HG02870 (cell line): ENCODE results near the gene CHAT.

ENCODE experiments used
- ATAC-seq: cut with Tn5 transposase; IDR thresholded peaks from one replicate; pipeline ENCODE4 v1.9.1; 2021; ENCODE audit warnings: mild to moderate bottlenecking, moderate library complexity; ENCODE audit not compliant: unreplicated experiment

Gene CHAT

DNA sequence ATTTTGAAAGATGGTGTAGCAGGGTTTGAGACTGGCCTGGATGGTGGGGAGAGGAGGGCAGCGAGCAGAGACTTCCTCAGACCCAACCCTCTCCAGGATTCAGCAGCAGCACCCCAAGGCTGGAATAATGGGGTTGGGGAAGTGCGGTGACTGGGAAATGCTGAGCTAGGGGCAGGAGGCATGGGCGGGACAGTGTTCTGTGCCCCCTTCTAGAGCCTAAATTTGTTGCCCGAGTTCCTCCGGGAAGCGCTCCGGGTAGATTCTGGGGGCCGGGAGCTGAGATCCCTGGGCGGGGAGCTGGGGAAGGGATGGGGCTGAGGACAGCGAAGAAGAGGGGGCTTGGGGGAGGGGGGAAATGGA is at the start of gene CHAT:
Gene CHAT, plus strand, starts transcription at position 156 of the 360 bp plus-strand sequence. Its CDS starts 153 bp downstream, at position 309.
- ATAC-seq: no peak

DNA sequence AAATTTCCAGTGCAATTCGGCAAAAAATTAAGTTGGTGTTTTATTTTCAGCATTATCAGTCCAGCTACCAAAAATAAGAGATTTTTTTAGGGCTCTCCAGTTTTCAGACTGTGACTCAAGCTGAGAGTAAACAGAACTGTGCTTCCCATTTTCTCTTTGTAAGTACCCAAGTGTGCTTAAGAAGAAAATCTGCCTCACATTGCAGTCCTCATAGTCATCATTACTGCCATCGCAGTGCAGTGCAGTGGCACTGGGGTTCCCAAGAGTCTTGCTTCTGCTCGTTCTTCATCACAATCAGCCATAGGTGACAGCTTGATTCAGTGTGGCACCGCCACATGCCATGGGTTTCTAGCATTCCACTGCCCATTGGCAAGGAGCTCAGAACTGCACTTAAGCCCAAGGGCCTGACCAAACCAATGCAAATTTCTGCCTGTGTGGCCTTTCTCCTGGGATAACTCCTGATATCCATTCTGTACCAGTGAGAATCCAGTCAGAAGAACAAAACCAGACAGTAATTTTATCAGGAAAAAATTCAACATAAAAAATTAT is 49.3 kb upstream of the CHAT start:
- ATAC-seq: no peak

DNA sequence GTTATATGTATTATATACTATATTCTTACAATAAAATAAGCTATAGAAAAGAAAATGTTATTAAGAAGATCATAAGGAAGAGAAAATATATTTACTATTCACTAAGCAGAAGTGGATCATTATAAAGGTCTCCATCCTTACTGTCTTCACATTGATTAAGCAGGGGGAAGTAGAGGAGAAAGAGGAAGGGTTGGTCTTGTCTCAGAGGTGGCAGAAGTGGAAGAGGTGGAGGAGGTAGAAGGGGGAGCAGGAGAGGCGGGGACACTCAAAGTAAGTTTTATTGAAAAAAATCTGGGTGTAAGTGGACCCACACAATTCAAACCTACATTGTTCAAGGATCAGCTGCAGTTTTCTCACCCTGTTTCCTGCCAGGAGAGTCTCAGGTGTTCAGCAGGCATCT is 46.0 kb upstream of the CHAT start:
- no peak for ATAC-seq

DNA sequence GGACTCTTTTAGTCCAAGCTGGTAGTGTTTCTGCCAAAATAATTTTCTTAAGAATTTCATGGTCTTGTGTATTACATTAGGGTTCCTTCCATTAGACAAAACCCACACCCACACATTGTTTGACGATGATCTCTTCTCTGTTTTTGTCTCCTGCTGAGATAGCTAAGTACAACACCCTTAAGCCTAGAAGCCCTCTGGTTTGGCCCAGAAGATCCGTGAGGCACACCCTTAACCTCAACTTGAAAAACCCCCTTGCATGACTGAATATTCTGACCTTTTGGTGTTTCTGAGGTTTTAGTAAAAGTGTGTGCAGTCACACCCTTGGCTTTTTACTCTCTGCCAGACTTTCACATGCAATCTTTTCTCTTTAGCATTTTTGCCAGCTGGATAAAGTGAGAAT is 45.6 kb upstream of the CHAT start:
- peak; percentile 79 for ATAC-seq

DNA sequence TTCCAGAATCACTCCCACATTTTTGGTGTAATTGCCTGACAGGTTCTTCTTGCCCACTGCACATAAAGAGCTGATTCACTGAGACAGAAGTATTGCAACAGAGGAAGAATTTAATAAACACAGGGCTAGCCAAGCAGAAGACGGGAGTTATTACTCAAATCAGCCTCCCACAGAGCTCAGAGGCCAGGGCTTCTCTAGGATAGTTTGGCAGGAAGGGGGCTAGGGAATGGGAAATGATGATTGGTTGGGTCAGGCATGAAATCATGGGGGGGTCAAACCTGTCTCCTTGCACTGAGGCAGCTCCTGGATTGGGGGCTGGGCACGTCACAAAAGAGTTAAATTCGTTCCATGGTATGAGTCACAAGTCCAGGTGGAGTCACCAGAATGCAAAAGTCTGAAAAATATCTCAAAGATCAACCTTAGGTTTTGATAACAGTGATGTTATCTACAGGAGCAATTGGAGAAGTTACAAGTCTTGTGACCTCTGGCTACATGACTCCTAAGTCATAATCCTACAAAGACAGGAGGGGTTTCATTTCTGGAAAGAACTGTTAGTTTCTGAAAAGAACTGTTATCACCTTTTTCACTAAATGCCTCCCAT is 44.7 kb upstream of the CHAT start:
- no peak for ATAC-seq

DNA sequence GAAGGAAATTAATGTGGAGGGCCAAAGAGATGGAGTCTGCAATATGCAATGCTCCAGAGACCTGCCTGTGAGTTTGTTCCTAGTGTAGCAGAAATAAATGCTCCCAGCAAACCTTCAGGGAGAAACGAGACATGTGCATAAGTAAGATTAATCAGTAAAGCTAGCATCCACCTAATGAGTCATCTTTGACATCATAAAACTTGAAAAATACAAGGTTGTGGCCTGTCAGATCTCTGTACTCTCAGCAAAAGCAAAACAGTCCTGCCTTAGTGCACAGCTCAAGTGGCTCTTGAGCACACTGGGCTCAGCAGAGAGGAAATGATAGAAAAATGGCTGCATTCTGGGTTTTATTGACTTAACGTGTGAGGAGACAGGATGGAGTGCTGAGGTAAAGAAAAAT is 42.4 kb upstream of the CHAT start:
- ATAC-seq: no peak

DNA sequence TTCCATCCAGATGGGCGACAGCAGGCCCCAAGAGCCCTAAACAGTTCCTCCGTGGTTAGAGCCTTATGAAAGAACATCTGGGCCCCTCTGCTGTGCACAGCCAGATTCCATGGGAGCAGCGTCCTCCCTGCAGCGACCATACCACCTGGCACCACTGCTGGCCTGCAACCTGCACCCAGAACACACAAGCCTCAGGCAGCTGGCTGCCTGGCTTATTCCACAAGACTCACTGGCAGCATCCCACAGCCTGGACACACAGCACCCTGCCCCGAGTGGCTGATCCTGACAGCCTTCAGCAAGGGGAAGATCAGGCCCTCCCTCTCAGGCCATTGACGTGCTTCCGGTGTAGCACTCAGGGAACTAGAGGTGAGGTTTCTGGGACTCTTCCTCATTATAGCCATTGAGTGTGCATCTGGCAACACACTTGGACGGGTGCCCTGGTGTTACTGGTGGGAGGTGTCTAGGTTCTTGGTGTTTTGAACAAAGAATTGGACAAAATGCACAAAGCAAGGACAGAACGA is 41.2 kb upstream of the CHAT start:
- no peak for ATAC-seq

DNA sequence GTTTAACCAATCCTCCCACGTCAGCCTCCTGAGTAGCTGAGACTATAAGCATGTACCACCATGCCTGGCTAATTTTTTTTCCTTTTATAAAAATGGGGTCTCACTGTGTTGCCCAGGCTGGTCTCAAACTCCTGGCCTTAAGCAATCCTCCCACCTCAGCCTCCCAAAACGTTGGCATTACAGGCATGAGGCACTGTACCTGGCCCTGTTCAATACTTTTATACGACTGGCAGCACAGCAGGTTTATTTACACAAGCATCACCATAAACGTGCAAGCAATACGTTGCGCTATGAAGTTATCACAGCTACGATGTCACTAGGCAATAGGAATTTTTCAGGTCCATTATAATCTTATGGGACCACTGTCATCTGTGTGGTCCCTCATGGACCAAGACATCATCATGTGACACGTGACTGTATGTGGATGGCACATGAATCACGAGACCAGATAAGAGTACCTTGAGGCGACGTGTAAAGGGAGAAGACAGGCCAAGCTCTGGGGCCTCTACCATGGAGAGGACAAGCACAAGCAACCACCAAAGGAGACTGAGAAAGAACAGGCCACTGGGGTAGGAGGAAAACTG is 38.3 kb upstream of the CHAT start:
- no peak for ATAC-seq

DNA sequence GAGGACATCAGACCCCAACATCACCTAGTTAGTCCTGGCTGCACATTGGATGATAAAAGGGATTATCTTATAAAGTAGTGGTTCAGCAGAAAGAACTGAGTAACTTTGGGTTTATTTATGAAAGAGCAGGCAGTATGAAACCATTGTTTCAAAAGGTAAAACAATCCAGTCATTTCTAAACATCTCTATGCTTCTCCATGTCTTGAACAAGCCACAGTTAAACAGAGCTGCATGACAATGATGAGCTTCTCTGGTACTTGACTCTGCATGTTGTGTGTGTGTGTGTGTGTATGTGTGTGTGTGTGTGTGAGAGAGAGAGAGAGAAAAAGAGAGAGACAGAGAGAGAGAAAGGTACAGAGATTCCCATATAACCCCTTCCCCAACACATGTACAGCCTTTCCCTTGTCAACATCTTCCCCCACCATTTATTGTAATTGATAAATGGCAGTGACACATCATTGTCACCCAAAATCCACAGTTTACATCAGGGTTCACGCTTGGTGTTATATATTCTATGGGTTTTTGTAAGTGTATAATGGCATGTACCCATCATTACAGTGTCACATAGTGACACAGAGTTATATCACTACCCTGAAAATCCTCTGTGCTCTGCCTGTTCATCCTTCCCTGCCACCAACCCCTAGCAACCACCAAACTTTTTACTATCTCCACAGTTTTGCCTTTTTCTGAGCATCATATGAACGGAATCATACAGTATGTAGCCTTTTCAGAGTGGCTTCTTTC is 36.5 kb upstream of the CHAT start:
- ATAC-seq: peak; percentile 88

DNA sequence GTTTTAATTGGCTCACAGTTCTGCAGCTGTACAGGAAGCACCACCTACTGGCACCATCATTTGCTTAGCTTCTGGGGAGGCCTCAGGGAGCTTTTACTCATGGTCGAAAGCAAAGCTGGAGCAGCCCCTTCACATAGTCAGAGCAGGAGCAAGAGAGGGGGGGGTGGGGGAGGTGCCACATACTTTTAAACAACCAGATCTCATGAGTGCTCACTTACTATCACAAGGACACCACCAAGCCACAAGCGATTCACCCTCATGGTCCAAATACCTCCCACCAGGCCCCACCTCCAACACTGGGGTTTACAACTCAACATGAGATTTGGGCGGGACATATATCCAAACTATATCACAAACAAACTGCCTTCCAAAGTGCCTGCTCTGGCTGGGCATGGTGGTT is 35.4 kb upstream of the CHAT start:
- ATAC-seq: no peak

DNA sequence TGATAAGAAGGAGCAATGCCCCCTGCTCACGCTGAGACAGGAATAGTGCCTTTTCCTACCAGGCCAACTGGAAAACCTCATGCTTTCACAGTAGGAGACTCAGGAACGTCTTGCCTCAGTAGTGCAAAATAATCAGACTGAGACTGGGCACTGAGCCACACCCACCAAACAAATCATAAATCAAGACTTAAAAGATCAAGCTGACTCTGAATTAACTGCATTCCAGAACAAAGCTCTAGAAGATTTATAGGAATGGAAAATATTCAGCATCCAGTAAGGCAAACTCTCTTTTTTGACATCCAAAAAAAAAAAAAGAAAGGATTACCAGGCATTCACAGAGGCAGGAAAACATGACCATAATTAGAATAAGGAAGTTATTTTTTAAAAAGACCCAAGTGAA is 34.2 kb upstream of the CHAT start:
- no peak for ATAC-seq

DNA sequence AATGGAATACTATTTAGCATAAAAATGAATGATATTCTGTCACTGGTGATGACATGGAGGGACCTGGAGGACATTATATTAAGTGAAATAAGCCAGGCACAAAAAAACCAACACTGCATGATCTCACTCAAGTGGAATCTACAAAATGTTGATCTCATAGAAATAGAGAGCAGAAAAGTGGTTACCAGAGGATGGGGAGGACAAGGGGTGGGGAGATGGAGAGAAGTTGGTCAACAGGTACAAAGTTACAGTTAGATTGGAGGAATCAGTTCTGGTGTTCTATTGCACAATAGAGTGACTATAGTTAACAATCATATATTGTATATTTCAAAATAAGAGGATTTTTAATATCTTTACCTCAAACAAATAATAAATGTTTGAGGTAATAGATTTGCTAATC is 28.4 kb upstream of the CHAT start:
- ATAC-seq: no peak

DNA sequence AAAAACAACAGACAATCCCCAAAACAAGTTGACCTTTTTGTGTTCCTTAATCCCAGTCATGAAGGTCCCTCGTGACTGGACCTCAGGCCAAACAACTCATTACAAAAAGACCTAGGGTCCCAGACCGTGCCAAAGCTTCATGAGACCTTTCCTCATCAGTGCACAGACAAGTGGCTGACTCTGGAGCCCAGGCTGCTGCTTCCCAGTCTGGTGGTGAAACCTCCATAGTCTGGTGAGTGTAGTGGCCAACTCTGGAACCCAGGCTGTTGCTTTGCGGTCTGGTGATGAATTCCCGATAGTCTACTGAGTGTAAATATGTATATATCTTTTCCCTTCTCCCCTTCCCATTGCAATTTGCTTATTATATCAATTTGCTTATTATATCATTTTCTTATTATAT is 25.9 kb upstream of the CHAT start:
- no peak for ATAC-seq

DNA sequence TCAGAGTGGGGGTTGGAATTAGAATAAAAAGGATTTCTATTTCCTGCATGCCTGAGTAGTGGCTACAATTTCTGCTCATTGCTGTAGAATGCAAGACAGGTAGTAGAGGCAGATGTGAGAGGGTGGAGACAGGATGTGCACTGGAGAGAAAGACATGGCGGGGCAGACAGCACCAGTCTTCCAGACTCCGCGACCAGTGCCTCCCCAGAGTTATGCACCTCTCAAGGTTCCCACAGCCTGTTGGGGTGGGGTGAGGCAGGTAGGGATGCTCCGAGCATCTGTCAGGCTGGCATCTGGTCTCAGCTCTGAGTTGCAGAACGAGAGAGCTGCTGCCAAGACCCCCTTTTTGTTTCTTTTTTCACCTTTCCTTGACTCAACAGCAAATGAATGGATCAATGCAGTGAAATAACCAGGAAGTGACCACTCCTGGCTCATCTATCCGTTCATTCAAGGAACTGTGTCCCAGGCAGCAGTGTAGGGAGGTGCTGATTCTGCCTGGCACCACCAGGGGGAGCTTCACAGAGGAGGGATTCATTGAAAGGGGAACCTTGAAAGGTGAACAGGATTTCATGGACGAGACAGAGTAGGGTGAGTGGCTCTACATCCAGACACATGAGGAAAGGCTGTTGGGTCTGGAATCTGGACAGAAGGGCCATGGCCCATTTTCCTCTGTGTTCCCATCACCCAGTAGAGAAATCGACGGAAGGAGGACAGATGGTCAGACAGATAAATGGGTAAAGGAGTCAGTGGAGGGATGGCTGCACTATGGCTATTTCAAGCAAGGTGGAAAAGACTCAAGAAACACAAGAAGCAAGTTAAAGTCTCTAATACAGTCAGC is 20.9 kb upstream of the CHAT start:
- peak; percentile 62 for ATAC-seq

DNA sequence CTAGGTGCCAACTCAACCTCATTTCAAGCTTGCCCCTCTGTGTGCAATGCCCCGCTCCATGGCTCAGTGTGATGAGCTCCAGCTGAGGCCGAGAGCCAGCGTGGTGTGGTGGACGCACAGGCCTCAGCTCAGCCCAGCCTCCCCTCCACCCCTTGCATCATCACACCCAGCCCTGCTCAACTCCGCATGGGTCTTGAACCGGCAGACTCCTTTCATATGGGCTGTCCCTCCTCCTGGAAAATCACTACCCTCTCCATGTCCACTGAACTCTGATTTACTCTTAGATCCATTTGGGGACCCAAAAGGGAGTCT is 20.3 kb upstream of the CHAT start:
- ATAC-seq: no peak

DNA sequence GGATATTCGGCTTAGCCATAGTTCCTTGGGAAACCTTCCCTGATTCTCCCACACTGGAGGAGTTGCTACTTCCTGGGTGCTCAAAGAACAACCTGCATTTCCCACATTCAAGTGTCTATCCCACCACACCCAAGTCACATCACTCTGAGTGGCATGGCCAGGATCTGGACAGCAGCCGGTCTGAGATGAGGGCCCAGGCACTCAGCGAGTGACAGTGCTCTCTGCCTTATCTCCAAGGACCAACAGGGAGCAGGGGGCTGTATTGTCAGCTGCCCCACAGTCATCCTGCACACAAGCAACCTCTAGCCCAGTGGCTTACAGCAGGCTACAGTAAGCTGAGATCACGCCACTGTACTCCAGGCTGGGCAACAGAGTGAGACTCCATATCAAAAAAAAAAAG is 19.8 kb upstream of the CHAT start:
- no peak for ATAC-seq

DNA sequence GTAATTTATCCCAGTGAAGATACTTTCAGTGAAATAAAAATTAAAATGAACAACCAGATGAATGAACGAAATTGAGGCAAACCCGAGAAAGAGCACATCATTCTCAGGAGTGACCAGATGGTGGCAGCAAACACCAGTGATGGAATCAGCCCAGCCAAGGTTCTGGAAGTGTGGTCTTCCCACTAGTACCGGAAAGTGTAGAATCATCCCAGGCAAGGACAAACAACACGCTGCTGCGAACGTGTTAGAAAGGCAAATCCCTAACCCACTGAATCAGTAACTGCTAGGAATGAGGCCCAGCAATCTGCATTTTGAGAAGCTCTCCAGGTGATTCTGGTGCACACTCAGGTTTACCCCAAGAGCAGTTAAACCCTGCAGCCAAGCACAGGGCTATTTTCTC is 19.2 kb upstream of the CHAT start:
- no peak for ATAC-seq

DNA sequence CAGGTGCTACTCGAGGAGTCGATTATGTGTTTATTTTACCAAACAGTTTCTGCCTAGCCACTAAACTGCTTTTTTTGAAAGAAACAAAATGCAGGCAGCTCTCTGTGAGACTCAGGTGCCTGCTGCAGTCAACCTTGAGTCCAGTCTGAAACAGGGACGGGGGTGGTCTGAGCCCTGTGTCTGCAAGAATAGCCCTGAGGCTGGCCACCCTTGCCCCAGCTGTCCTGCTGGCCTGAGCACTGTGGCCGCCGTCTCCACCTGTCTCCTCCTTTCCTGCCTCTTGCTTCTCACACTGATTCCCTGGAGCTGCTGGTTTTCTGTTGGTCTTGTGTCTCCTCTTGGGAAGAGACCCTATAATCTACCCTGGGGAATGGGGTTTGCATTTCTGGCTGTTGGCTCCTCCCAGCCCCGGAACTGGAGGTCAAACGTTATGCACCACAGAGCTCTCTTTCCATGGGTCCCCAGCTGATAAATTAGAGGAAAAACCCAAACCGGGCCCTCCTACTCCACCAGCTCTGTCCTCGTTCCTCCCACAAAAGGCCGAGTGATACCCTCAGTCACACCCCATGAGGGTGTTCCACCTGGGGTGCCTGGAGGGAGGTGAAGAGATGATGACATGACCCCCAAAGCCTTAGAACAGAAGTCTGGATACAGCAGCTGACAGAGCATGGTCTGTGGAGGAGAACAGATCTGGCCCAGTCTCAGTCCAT is 18.7 kb upstream of the CHAT start:
- no peak for ATAC-seq

DNA sequence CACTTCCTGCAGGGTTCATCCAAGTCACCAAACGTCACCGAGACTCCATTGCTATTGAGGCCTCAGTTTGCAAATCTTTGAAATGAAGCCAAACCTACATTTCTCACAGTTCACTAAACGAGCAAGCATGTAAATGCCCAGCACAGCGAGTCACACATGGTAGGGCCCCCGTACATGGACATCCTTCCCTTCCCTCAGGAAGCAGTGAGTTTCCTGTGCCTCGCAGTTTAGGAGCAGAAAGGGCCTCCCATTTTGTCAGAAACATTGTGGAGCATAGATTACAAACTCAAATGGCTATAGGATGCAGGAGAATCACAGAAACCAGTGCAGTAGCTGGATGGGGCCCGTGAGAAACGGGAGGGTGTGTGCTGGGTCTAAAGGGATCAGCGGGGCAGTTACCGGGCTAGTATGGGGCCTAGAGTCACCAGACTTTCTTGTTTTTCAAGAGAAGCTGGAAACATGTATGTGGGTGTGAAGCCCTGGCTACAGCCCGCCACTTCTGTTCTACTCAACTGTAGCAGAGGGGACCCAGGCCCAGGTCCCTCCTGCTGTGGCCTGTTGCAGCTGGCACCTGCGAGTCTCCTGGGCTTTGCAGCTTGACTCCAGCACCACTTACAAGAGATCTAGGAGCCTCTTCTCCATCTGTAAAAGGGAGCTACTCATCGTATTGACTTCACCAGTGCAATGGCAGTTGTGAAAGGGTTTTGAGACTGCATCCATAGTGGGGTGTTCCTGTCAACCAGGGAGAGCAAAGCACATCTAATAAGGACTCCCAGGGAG is 17.9 kb upstream of the CHAT start:
- ATAC-seq: no peak

DNA sequence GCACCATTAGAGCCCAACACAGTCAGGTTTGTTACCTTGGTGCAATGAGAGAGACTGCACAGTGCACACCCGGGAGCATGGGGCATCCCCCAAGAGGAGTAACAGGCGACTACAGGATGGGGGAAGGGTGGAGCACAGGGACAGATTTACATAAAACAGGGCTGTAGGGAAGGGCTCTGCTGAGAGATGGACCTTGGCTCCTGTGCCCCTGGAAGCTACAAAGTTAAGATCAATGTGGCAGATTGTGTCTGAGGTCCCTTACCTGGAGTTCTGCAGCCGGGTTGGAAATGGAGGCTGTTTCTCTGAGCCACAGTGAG is 17.4 kb upstream of the CHAT start:
- ATAC-seq: no peak
